Neural crest cell (in vitro differentiated cells): ENCODE data around the gene LIN37. TPM values are rescaled to one million over a fixed set of nuclear protein-coding genes. Genes with fewer than 3 reads are reported as not detected.

ENCODE experiments used
- DNase-seq: peaks from one replicate; pipeline ENCODE4 v3.0.0; 2021; ENCODE audit warnings: low read depth, mixed read lengths, low spot score
- H3K27ac Mint-ChIP-seq: one replicate; pipeline ENCODE4 v1.8.0; 2021; ENCODE audit warnings: mild to moderate bottlenecking, mixed read lengths; ENCODE audit not compliant: unreplicated experiment
- H3K27me3 Mint-ChIP-seq: 2 replicates; pipeline ENCODE4 v1.8.0; 2021; ENCODE audit warnings: low read depth, mild to moderate bottlenecking, mixed read lengths
- H3K36me3 Mint-ChIP-seq: 2 replicates; pipeline ENCODE4 v1.8.0; 2021; ENCODE audit warnings: low read depth, mild to moderate bottlenecking, mixed read lengths
- H3K4me1 Mint-ChIP-seq: 2 replicates; pipeline ENCODE4 v1.8.0; 2021; ENCODE audit warnings: mixed read lengths
- H3K4me3 Mint-ChIP-seq: one replicate; pipeline ENCODE4 v1.8.0; 2021; ENCODE audit warnings: mild to moderate bottlenecking, mixed read lengths
- H3K9me3 Mint-ChIP-seq: 2 replicates; pipeline ENCODE4 v1.8.0; 2021; ENCODE audit warnings: mixed read lengths
- long read RNA-seq: library from polyadenylated mRNA; unstranded; transcript quantifications from one replicate; pipeline ENCODE4 v2.0.0, GENCODE V29; 2020
- total RNA-seq: library from RNA; stranded (reverse); gene quantifications from 2 replicates; pipeline ENCODE4 v1.2.1, GENCODE V29; 2021
- TF ChIP-seq, protein P1 (sequence below): fragments of 200-600 bp; sonication (generic); conservative IDR thresholded peaks from 2 replicates; pipeline ENCODE4 v1.5.0; 2021; ENCODE audit warnings: antibody characterized with exemption, mild to moderate bottlenecking

The LIN37 gene, protein sequence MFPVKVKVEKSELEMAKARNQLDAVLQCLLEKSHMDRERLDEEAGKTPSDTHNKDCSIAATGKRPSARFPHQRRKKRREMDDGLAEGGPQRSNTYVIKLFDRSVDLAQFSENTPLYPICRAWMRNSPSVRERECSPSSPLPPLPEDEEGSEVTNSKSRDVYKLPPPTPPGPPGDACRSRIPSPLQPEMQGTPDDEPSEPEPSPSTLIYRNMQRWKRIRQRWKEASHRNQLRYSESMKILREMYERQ
- total RNA-seq = 7.5 and 12.5 TPM in 2 replicates
- long read RNA-seq, partial matches to known transcripts = 0 of 1 reads
- long read RNA-seq, other reads (novel, unspliced or antisense) = 0 of 1 reads

DNA sequence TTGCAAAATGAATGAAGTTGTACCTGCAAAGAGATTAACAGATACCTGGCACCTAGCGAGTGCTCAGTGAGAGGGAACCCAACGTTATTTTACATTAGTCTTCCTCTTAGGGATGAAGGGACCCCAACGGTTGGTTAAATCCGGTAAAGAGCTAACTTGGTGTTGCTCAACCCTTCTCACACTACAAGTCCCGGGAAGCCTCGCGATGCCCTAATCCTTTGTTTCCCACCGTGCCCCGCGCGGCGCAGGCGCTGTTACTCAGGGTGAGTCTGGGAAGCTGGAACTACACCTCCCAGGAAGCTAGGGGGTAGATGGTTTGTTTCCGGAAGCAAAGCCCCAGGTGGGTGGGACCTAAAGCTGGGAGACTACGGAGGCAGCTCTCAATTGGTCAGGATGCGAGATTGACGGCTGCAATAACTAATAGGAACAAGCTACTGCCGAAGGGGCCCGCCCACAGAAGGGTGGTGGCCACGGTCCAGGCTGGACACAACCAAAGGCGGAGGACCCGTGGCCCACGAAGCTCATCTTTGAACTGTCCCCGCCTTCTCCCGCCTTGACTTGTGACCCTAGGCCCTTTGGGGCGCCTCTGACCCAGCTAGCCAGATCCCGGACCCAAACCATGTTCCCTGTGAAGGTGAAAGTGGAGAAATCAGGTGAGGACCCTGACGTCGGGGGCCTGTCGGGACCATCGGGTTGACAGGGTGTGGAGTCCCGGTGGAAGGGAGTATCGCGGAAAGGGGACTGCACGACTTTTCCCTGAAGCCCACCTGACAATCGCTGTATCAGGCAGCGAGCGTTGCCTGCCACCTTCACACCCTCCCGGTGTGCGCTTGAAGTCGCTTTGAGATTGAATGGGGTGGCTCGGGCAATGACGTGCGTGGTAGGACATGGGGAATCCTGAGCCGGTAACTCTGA is at the start of gene LIN37:
LIN37 (plus strand) TSS at position 471 of the 915 bp plus-strand sequence; CDS start at position 620, 149 bp downstream.
- TF ChIP-seq, protein P1, sequence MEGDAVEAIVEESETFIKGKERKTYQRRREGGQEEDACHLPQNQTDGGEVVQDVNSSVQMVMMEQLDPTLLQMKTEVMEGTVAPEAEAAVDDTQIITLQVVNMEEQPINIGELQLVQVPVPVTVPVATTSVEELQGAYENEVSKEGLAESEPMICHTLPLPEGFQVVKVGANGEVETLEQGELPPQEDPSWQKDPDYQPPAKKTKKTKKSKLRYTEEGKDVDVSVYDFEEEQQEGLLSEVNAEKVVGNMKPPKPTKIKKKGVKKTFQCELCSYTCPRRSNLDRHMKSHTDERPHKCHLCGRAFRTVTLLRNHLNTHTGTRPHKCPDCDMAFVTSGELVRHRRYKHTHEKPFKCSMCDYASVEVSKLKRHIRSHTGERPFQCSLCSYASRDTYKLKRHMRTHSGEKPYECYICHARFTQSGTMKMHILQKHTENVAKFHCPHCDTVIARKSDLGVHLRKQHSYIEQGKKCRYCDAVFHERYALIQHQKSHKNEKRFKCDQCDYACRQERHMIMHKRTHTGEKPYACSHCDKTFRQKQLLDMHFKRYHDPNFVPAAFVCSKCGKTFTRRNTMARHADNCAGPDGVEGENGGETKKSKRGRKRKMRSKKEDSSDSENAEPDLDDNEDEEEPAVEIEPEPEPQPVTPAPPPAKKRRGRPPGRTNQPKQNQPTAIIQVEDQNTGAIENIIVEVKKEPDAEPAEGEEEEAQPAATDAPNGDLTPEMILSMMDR = no peak
- H3K27me3 Mint-ChIP-seq = no peaks in the 10 kb centered on the region
- H3K27ac Mint-ChIP-seq = peak within 1 kb of the TSS; percentile 58
- H3K36me3 Mint-ChIP-seq = no peaks in the 10 kb centered on the region
- peaks cover 41% of the 10 kb centered on the region for H3K4me1 Mint-ChIP-seq
- no peaks in the 10 kb centered on the region for H3K9me3 Mint-ChIP-seq
- peak within 1 kb of the TSS; percentile 99 for H3K4me3 Mint-ChIP-seq
- peak; percentile 98 for DNase-seq

DNA sequence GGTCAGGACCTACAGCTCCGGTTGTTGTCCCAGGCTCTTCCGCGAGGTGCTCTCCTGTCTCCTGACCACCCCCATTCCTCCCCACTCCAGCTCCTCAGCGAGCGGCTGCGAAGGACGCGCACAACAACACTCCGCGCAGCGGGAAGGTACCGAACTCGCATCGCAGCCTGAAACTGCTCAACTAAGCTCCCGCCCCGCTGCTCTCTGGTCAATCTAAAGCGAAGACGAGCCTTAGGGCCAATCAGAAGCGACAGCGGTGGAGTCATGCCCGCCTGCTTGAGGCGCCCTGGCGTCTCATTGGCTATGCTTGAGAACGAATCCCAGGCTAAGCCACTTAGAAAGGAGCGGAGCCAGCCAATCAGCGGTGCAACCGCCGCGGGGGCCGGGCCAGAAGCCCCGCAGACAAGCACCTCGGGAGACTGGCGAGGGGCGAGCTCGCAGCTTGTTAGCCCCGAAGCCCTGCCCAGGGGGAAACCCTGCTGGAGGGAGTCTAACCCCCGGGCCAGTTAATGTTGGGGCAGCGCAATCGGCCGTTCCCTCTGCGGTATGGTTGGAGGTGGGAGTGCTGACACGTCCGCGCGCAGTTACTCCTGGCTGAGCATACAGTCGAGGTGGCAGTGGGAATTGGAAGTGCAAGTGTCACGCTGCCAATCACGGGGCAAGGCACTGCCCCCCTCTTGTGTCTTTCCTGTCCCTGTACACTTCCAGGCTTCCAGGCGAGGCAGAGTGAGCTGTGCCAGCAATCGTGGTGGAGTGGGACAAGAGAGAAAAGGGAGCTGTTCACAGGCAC is 46.0 kb upstream of the LIN37 start:
- peak; percentile 83 for DNase-seq
- TF ChIP-seq, protein P1 = no peak
- H3K4me1 Mint-ChIP-seq = peaks cover 6% of the 10 kb centered on the region
- no peaks in the 10 kb centered on the region for H3K9me3 Mint-ChIP-seq
- no peaks in the 10 kb centered on the region for H3K36me3 Mint-ChIP-seq
- peak overlapping the region; percentile 53 for H3K27ac Mint-ChIP-seq
- H3K27me3 Mint-ChIP-seq = peaks cover 9% of the 10 kb centered on the region
- H3K4me3 Mint-ChIP-seq = peak overlapping the region; percentile 91

DNA sequence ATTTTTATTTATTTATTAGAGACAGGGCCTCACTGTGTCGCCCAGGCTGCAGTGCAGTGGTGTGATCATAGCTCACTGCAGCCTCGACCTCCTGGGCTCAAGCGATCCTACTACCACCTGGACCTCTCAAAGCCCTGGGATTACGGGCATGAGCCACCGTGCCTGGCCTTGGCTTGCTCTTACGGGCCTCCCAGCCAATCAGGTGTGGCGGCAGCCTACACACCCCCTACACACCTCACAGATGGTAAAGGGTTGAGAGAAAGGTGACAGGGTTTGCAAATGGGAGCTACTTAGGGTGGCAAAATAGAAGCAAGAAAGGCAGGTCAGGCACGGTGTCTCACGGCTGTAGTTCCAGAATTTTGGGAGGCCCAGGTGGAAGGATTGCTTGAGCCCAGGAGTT is 45.0 kb upstream of the LIN37 start:
- TF ChIP-seq, protein P1 = no peak
- Mint-ChIP-seq H3K4me3 (no peak overlapping the region), H3K9me3 (no peaks in the 10 kb centered on the region), H3K27me3 (peaks cover 9% of the 10 kb centered on the region), H3K4me1 (peaks cover 6% of the 10 kb centered on the region), H3K36me3 (no peaks in the 10 kb centered on the region), H3K27ac (no peak overlapping the region)
- no peak for DNase-seq

DNA sequence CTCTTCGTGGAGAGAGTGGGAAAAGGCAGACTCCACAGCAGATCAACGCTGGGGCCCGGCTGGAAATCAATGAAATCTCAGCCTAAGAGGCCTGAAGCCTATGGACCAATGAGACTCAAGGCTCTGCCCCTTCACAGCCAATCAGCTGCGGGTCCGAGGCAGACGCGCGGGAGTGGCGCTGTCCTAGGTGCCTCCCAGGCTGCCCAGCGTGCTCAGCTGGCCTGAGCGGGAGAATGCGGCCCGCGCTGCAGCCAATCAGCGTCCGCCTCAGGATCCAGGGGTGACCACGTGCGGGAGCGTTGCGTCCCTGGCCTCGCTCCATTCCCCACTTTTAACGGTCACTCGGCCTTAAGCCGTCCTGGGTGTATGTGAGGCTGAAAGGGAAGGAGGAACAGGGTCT is 44.2 kb upstream of the LIN37 start, which contains the start of gene ZBTB32:
ZBTB32 (plus strand) TSS at position 341 of the 400 bp plus-strand sequence. CDS start 10,069 bp downstream, outside the sequence.
- no peak within 1 kb of the TSS for H3K27ac Mint-ChIP-seq
- peaks cover 6% of the 10 kb centered on the region for H3K27me3 Mint-ChIP-seq
- H3K36me3 Mint-ChIP-seq = no peaks in the 10 kb centered on the region
- H3K4me1 Mint-ChIP-seq = peaks cover 6% of the 10 kb centered on the region
- TF ChIP-seq, protein P1 = no peak
- peak; percentile 14 for DNase-seq
- no peak within 1 kb of the TSS for H3K4me3 Mint-ChIP-seq
- no peaks in the 10 kb centered on the region for H3K9me3 Mint-ChIP-seq

DNA sequence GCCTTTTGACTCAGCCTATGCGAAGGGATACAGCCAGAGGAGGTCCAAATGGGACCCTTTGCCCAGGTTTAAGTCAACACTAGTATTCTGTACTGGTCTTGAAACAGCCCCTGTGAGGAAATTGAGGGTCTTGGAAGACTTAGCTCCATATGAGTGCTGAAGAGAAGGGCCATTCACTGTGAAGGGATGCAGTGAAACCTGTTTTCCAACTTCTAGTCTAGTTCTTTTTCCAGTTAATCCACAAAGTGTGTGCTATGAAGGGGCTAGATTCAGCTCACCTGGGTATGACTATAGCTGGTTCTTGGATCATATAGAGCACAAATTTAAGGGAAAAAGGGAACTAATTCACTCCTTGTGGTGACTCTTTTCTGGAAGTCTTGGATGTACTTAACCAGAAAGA is 40.0 kb upstream of the LIN37 start:
- no peaks in the 10 kb centered on the region for H3K36me3 Mint-ChIP-seq
- no peaks in the 10 kb centered on the region for H3K9me3 Mint-ChIP-seq
- TF ChIP-seq, protein P1 = no peak
- H3K4me1 Mint-ChIP-seq = no peaks in the 10 kb centered on the region
- H3K27me3 Mint-ChIP-seq = peaks cover 2% of the 10 kb centered on the region
- no peak overlapping the region for H3K27ac Mint-ChIP-seq
- no peak for DNase-seq
- no peak overlapping the region for H3K4me3 Mint-ChIP-seq
